HEK293 (cell line): ENCODE results near the gene UNC80.

ENCODE experiments used
- CTCF ChIA-PET: fragments of 350-600 bp; formaldehyde crosslinking; extraction: SDS; loops from one replicate; lab custom pipeline; 2021; ENCODE audit warnings: antibody characterized with exemption; lab: Yijun Ruan, JAX
- POLR2A ChIA-PET: fragments of 300-600 bp; formaldehyde crosslinking; extraction: SDS; loops from one replicate; lab custom pipeline; 2020; ENCODE audit warnings: antibody characterized with exemption, inconsistent platforms; lab: Yijun Ruan, JAX
- H3K27ac ChIP-seq: fragments of 200-500 bp; sonication (Bioruptor generic); 2 replicates; pipeline ENCODE4 v1.5.1; 2014; ENCODE audit warnings: low read depth, low read length, control low read depth, inconsistent platforms; ENCODE audit errors: extremely low read depth
- H3K36me3 ChIP-seq, 2 experiments: fragments of 200-500 bp in 1 of 2; sonication (Bioruptor generic) in 1 of 2; 1 replicate in 1 of 2; 2 replicates in 1 of 2; pipeline ENCODE4 v1.5.1; 2014 to 2017; ENCODE audit warnings: inconsistent platforms in 2 of 2, low read length in 2 of 2; ENCODE audit not compliant: control insufficient read depth in 2 of 2, insufficient read depth in 1 of 2
- H3K4me1 ChIP-seq: fragments of 200-500 bp; sonication (Bioruptor generic); 2 replicates; pipeline ENCODE4 v1.5.1; 2014; ENCODE audit warnings: mild to moderate bottlenecking, low read length, inconsistent platforms; ENCODE audit not compliant: control insufficient read depth, insufficient read depth
- H3K4me3 ChIP-seq: 2 replicates; pipeline ENCODE4 v1.5.1; 2011; ENCODE audit warnings: low read depth, mild to moderate bottlenecking, control low read depth, low read length, moderate library complexity
- H3K9me3 ChIP-seq: fragments of 200-500 bp; sonication (Bioruptor generic); 2 replicates; pipeline ENCODE4 v1.5.1; 2014; ENCODE audit warnings: low read depth, low read length, inconsistent platforms; ENCODE audit not compliant: control insufficient read depth, insufficient read depth
- HOXC10 ChIP-seq: sonication (generic); formaldehyde crosslinking; IDR thresholded peaks from 2 replicates; pipeline ENCODE4 v1.8.1; 2023; ENCODE audit warnings: mild to moderate bottlenecking, missing genetic modification reagents
- KLF10 ChIP-seq: fragments of 450-650 bp; IDR thresholded peaks from 2 replicates; pipeline ENCODE4 v1.5.1; 2018; ENCODE audit warnings: missing biosample characterization, mild to moderate bottlenecking, missing genetic modification characterization
- KLF9 ChIP-seq: fragments of 450-650 bp; formaldehyde crosslinking; IDR thresholded peaks from 2 replicates; pipeline ENCODE4 v1.5.1; 2016; ENCODE audit warnings: missing biosample characterization, missing genetic modification characterization, low read depth
- MZF1 ChIP-seq: fragments of 450-650 bp; formaldehyde crosslinking; IDR thresholded peaks from 2 replicates; pipeline ENCODE4 v1.5.1; 2017; ENCODE audit warnings: missing biosample characterization, missing genetic modification characterization, borderline replicate concordance
- OVOL3 ChIP-seq: fragments of 450-650 bp; formaldehyde crosslinking; IDR thresholded peaks from 2 replicates; pipeline ENCODE4 v1.5.1; 2016; ENCODE audit warnings: missing biosample characterization, missing genetic modification characterization
- SCRT1 ChIP-seq: fragments of 450-650 bp; formaldehyde crosslinking; IDR thresholded peaks from 2 replicates; pipeline ENCODE4 v1.5.1; 2016; ENCODE audit warnings: missing biosample characterization, missing genetic modification characterization, borderline replicate concordance
- ZIC2 ChIP-seq: fragments of 450-650 bp; formaldehyde crosslinking; IDR thresholded peaks from 2 replicates; pipeline ENCODE4 v1.5.1; 2016; ENCODE audit warnings: missing biosample characterization, missing genetic modification characterization
- ZNF10 ChIP-seq: fragments of 450-650 bp; formaldehyde crosslinking; IDR thresholded peaks from 2 replicates; pipeline ENCODE4 v1.5.1; 2017; ENCODE audit warnings: missing biosample characterization, missing genetic modification characterization
- ZNF157 ChIP-seq: fragments of 450-650 bp; formaldehyde crosslinking; IDR thresholded peaks from 2 replicates; pipeline ENCODE4 v1.5.1; 2016; ENCODE audit warnings: missing biosample characterization, missing genetic modification characterization
- ZNF2 ChIP-seq: fragments of 450-650 bp; formaldehyde crosslinking; IDR thresholded peaks from 2 replicates; pipeline ENCODE4 v1.5.1; 2016; ENCODE audit warnings: missing biosample characterization, missing genetic modification characterization
- ZNF23 ChIP-seq: fragments of 450-650 bp; formaldehyde crosslinking; IDR thresholded peaks from 2 replicates; pipeline ENCODE4 v1.5.1; 2016; ENCODE audit warnings: missing biosample characterization, missing genetic modification characterization, borderline replicate concordance
- ZNF341 ChIP-seq: fragments of 450-650 bp; formaldehyde crosslinking; IDR thresholded peaks from 2 replicates; pipeline ENCODE4; 2016; ENCODE audit warnings: low read depth, missing biosample characterization, missing genetic modification characterization
- ZNF391 ChIP-seq: fragments of 450-650 bp; formaldehyde crosslinking; IDR thresholded peaks from 2 replicates; pipeline ENCODE4 v1.5.1; 2016; ENCODE audit warnings: low read depth, missing biosample characterization, missing genetic modification characterization, borderline replicate concordance
- ZNF423 ChIP-seq: fragments of 450-650 bp; formaldehyde crosslinking; IDR thresholded peaks from 2 replicates; pipeline ENCODE4 v1.5.1; 2016; ENCODE audit warnings: missing biosample characterization, missing genetic modification characterization
- ZNF426 ChIP-seq: fragments of 450-650 bp; formaldehyde crosslinking; IDR thresholded peaks from 2 replicates; pipeline ENCODE4 v1.5.1; 2017; ENCODE audit warnings: missing biosample characterization, missing genetic modification characterization, mild to moderate bottlenecking, inconsistent platforms, moderate library complexity
- ZNF473 ChIP-seq: fragments of 450-650 bp; formaldehyde crosslinking; IDR thresholded peaks from 2 replicates; pipeline ENCODE4 v1.5.1; 2017; ENCODE audit warnings: missing biosample characterization, missing genetic modification characterization
- ZNF488 ChIP-seq: fragments of 450-650 bp; formaldehyde crosslinking; IDR thresholded peaks from 2 replicates; pipeline ENCODE4 v1.5.1; 2016; ENCODE audit warnings: missing biosample characterization, missing genetic modification characterization
- ZNF513 ChIP-seq: fragments of 450-650 bp; IDR thresholded peaks from 2 replicates; pipeline ENCODE4 v1.5.1; 2018; ENCODE audit warnings: missing biosample characterization, missing genetic modification characterization
- ZNF555 ChIP-seq: fragments of 450-650 bp; formaldehyde crosslinking; conservative IDR thresholded peaks from 2 replicates; pipeline ENCODE4 v1.5.1; 2017; ENCODE audit warnings: missing biosample characterization, mild to moderate bottlenecking, missing genetic modification characterization, inconsistent platforms
- ZNF629 ChIP-seq: fragments of 450-650 bp; formaldehyde crosslinking; IDR thresholded peaks from 2 replicates; pipeline ENCODE4 v1.5.1; 2017; ENCODE audit warnings: missing biosample characterization, missing genetic modification characterization
- ZNF645 ChIP-seq: fragments of 450-650 bp; formaldehyde crosslinking; IDR thresholded peaks from 2 replicates; pipeline ENCODE4; 2016; ENCODE audit warnings: missing biosample characterization, missing genetic modification characterization
- ZNF843 ChIP-seq: fragments of 450-650 bp; formaldehyde crosslinking; IDR thresholded peaks from 2 replicates; pipeline ENCODE4 v1.5.1; 2016; ENCODE audit warnings: missing biosample characterization, missing genetic modification characterization
- ZSCAN4 ChIP-seq: fragments of 450-650 bp; formaldehyde crosslinking; IDR thresholded peaks from 2 replicates; pipeline ENCODE4 v1.5.1; 2017; ENCODE audit warnings: missing biosample characterization, missing genetic modification characterization
- ZXDB ChIP-seq: fragments of 450-650 bp; formaldehyde crosslinking; IDR thresholded peaks from 2 replicates; pipeline ENCODE4 v1.5.1; 2016; ENCODE audit warnings: missing biosample characterization, missing genetic modification characterization
- TF ChIP-seq, protein P1 (sequence below): fragments of 450-650 bp; formaldehyde crosslinking; IDR thresholded peaks from 2 replicates; pipeline ENCODE4 v1.5.1; 2016; ENCODE audit warnings: missing biosample characterization, missing genetic modification characterization
- TF ChIP-seq, protein P2 (sequence below): fragments of 450-650 bp; formaldehyde crosslinking; IDR thresholded peaks from 2 replicates; pipeline ENCODE4 v1.5.1; 2016; ENCODE audit warnings: missing biosample characterization, missing genetic modification characterization

Gene UNC80

GRCh38 chr2:209734805-209735204, 36.8 kb upstream of the UNC80 start:
- CTCF ChIA-PET, result interaction anchor here (0.7 to 1.1 kb wide), 2 partner anchors 87 to 384 kb away, joined by 3 read pairs; no protein-coding TSS in a partner anchor
- Histone ChIP-seq H3K27ac (no peak overlapping the region), H3K4me1 (no peaks in the 10 kb centered on the region), H3K9me3 (no peaks in the 10 kb centered on the region), H3K36me3 (no peaks in the 10 kb centered on the region), H3K4me3 (no peak overlapping the region)
- POLR2A ChIA-PET, result no interaction called here
- TF ChIP-seq HOXC10 (CRISPR knock-in tag) (no peak), ZNF10 (tag by site-specific recombination) (no peak), ZNF843 (tag by site-specific recombination) (no peak), KLF10 (tag by site-specific recombination) (no peak), ZNF23 (tag by site-specific recombination) (no peak), ZXDB (no peak), ZNF513 (no peak), ZNF488 (tag by site-specific recombination) (no peak), ZNF157 (tag by site-specific recombination) (no peak), ZNF426 (tag by site-specific recombination) (no peak)
- TF ChIP-seq, all 188 proteins: peak for 0

- H3K9me3 ChIP-seq, result no peaks in the 10 kb centered on the region
- POLR2A ChIA-PET, result no interaction called here
- no peaks in the 10 kb centered on the region for H3K36me3 ChIP-seq
- CTCF ChIA-PET, result no interaction called here
- TF ChIP-seq, protein P1, sequence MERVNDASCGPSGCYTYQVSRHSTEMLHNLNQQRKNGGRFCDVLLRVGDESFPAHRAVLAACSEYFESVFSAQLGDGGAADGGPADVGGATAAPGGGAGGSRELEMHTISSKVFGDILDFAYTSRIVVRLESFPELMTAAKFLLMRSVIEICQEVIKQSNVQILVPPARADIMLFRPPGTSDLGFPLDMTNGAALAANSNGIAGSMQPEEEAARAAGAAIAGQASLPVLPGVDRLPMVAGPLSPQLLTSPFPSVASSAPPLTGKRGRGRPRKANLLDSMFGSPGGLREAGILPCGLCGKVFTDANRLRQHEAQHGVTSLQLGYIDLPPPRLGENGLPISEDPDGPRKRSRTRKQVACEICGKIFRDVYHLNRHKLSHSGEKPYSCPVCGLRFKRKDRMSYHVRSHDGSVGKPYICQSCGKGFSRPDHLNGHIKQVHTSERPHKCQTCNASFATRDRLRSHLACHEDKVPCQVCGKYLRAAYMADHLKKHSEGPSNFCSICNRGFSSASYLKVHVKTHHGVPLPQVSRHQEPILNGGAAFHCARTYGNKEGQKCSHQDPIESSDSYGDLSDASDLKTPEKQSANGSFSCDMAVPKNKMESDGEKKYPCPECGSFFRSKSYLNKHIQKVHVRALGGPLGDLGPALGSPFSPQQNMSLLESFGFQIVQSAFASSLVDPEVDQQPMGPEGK, result no peak
- TF ChIP-seq ZNF645 (tag by site-specific recombination), result no peak
- no peak for TF ChIP-seq ZNF2 (tag by site-specific recombination)
- no peak for TF ChIP-seq SCRT1 (tag by site-specific recombination)
- no peaks in the 10 kb centered on the region for H3K4me1 ChIP-seq
- H3K4me3 ChIP-seq, result no peak overlapping the region
- no peak overlapping the region for H3K27ac ChIP-seq
Observed at GRCh38 chr2:209741953-209742352, 29.7 kb upstream of the UNC80 start.

GRCh38 chr2:209753020-209753419, 18.6 kb upstream of the UNC80 start:
- Histone ChIP-seq H3K27ac (no peak overlapping the region), H3K4me1 (no peaks in the 10 kb centered on the region), H3K4me3 (no peak overlapping the region), H3K9me3 (no peaks in the 10 kb centered on the region), H3K36me3 (no peaks in the 10 kb centered on the region)
- CTCF ChIA-PET, result interaction anchor here (0.6 kb wide), 1 partner anchor 8 kb away, joined by 3 read pairs; no protein-coding TSS in a partner anchor
- POLR2A ChIA-PET, result no interaction called here
- TF ChIP-seq KLF9 (no peak), ZNF555 (tag by site-specific recombination) (no peak), ZNF391 (tag by site-specific recombination) (no peak), ZNF629 (tag by site-specific recombination) (no peak), ZNF423 (tag by site-specific recombination) (no peak), ZIC2 (tag by site-specific recombination) (no peak), ZNF341 (tag by site-specific recombination) (no peak), ZSCAN4 (tag by site-specific recombination) (no peak), ZNF473 (tag by site-specific recombination) (no peak), OVOL3 (tag by site-specific recombination) (no peak), MZF1 (tag by site-specific recombination) (no peak)
- TF ChIP-seq, protein P2, sequence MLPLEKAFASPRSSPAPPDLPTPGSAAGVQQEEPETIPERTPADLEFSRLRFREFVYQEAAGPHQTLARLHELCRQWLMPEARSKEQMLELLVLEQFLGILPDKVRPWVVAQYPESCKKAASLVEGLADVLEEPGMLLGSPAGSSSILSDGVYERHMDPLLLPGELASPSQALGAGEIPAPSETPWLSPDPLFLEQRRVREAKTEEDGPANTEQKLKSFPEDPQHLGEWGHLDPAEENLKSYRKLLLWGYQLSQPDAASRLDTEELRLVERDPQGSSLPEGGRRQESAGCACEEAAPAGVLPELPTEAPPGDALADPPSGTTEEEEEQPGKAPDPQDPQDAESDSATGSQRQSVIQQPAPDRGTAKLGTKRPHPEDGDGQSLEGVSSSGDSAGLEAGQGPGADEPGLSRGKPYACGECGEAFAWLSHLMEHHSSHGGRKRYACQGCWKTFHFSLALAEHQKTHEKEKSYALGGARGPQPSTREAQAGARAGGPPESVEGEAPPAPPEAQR (tag by site-specific recombination), result no peak
